ENCODE data around the gene ATIC.

The ATIC gene

GRCh38 chr2:215367662-215368492, 56.0 kb downstream of the ATIC start (continued):
- no peak for TF ChIP-seq TSHZ2 (CRISPR knock-in tag; IDR thresholded peaks at IDR 0.05)

GRCh38 chr2:215368493-215368809, 56.6 kb downstream of the ATIC start:
- ATAC-seq = no peak
- TF ChIP-seq PATZ1 (CRISPR knock-in tag; IDR thresholded peaks at IDR 0.05; ENCODE audit: borderline replicate concordance) = no peak
- TF ChIP-seq ZNF8 (CRISPR knock-in tag; IDR thresholded peaks at IDR 0.05) = no peak
- TF ChIP-seq RARB (CRISPR knock-in tag; IDR thresholded peaks at IDR 0.05) = no peak
- TF ChIP-seq ISL1 (CRISPR knock-in tag; IDR thresholded peaks at IDR 0.05) = no peak
- no peak for TF ChIP-seq TSHZ2 (CRISPR knock-in tag; IDR thresholded peaks at IDR 0.05)
- no peak for TF ChIP-seq POU6F1 (CRISPR knock-in tag; IDR thresholded peaks at IDR 0.05; ENCODE audit: borderline replicate concordance, low read depth)
- TF ChIP-seq ARNTL (CRISPR knock-in tag; IDR thresholded peaks at IDR 0.05; ENCODE audit: borderline replicate concordance, low read depth) = no peak
- no peak for TF ChIP-seq TOX (CRISPR knock-in tag; IDR thresholded peaks at IDR 0.05; ENCODE audit: borderline replicate concordance)
- no peak for TF ChIP-seq PPARA (CRISPR knock-in tag; IDR thresholded peaks at IDR 0.05; ENCODE audit: borderline replicate concordance)
- TF ChIP-seq ZNF565 (CRISPR knock-in tag; conservative IDR thresholded peaks at IDR 0.05; ENCODE audit: low read depth) = no peak
- no peak for TF ChIP-seq ZFP30 (CRISPR knock-in tag; IDR thresholded peaks at IDR 0.05)
- TF ChIP-seq CSRNP3 (CRISPR knock-in tag; IDR thresholded peaks at IDR 0.05) = no peak
- TF ChIP-seq OSR1 (CRISPR knock-in tag; IDR thresholded peaks at IDR 0.05) = no peak
- TF ChIP-seq SNAI2 (CRISPR knock-in tag; IDR thresholded peaks at IDR 0.05) = no peak
- no peak for TF ChIP-seq CSDC2 (CRISPR knock-in tag; IDR thresholded peaks at IDR 0.05)
- no peak for TF ChIP-seq BACH2 (CRISPR knock-in tag; IDR thresholded peaks at IDR 0.05; ENCODE audit: borderline replicate concordance)
- TF ChIP-seq ZC3H10 (CRISPR knock-in tag; IDR thresholded peaks at IDR 0.05) = no peak
- no peak for TF ChIP-seq TCF4 (CRISPR knock-in tag; IDR thresholded peaks at IDR 0.05; ENCODE audit: borderline replicate concordance)
- no peak for TF ChIP-seq ZFP3 (CRISPR knock-in tag; IDR thresholded peaks at IDR 0.05)

Data from SK-N-SH treated with all-trans-retinoic acid at 6 μM for 48 hours (cell line).